Breast epithelium (tissue), 4 donors: ENCODE data around the gene TBCCD1. TPM values are rescaled to one million over a fixed set of nuclear protein-coding genes. Genes with fewer than 3 reads are reported as not detected.

ENCODE experiments used
- DNase-seq, 2 donors: peaks; one replicate each; pipeline ENCODE4 v3.0.0-alpha.2; 2019; ENCODE audit warnings: low spot score in 2 of 2
- H3K27ac ChIP-seq, 2 donors: fragments of 200-600 bp; sonication (generic) in 1 of 2; one replicate each; pipeline ENCODE4 v1.5.1; 2016 to 2019; ENCODE audit warnings: mild to moderate bottlenecking in 1 of 2
- H3K27me3 ChIP-seq, 2 donors: fragments of 200-600 bp; sonication (generic) in 1 of 2; one replicate each; pipeline versions ENCODE4 v1.5.1 to v1.6.0; 2017 to 2019; ENCODE audit warnings: control low read depth in 1 of 2, mild to moderate bottlenecking in 1 of 2
- H3K36me3 ChIP-seq: fragments of 200-600 bp; one replicate; pipeline ENCODE4 v1.5.1; 2019
- H3K4me1 ChIP-seq, 2 donors: fragments of 200-600 bp; sonication (generic); one replicate each; pipeline ENCODE4 v1.5.1; 2016 to 2019; ENCODE audit warnings: control low read depth in 1 of 2
- H3K4me3 ChIP-seq, 3 donors: fragments of 200-600 bp; sonication (generic); 1 replicate in 2 of 3; 2 replicates in 1 of 3; pipeline ENCODE4 v1.5.1; 2016 to 2019; ENCODE audit warnings: mild to moderate bottlenecking in 3 of 3, moderate library complexity in 2 of 3
- H3K9me3 ChIP-seq, 2 donors: fragments of 200-600 bp; sonication (generic) in 1 of 2; one replicate each; pipeline ENCODE4 v1.5.1; 2016 to 2019; ENCODE audit warnings: control low read depth in 1 of 2
- POLR2A ChIP-seq: fragments of 450-650 bp; IDR thresholded peaks from one replicate; pipeline ENCODE4 v1.6.1; 2016; ENCODE audit warnings: antibody characterized with exemption, mild to moderate bottlenecking, moderate library complexity
- POLR2AphosphoS5 ChIP-seq, 3 donors: sonication (generic); formaldehyde crosslinking; IDR thresholded peaks; one replicate each; pipeline ENCODE4 v1.6.1; 2017; ENCODE audit warnings: antibody characterized with exemption in 3 of 3
- intact Hi-C: fragments of 100-400 bp; cut with DNase I; formaldehyde crosslinking; loops from one replicate; pipeline ENCODE4 v1.15.1; 2023; ENCODE audit warnings: low total_unique reads
- total RNA-seq, 3 donors: library from RNA; depleted of rRNA; stranded (reverse); fragments of >200 nt; gene quantifications; one replicate each; pipeline ENCODE4 v1.1.0, GENCODE V29; 2016
- TF ChIP-seq, protein P1 (sequence below), 3 donors: fragments of 450-650 bp; IDR thresholded peaks; one replicate each; pipeline ENCODE4 v1.5.1; 2016 to 2017; ENCODE audit warnings: antibody characterized with exemption in 3 of 3, mild to moderate bottlenecking in 3 of 3, moderate library complexity in 3 of 3

The TBCCD1 gene
- total RNA-seq, 3 donors from 2014 or later, result 15.0 to 19.6 (median 17.4) TPM

DNA sequence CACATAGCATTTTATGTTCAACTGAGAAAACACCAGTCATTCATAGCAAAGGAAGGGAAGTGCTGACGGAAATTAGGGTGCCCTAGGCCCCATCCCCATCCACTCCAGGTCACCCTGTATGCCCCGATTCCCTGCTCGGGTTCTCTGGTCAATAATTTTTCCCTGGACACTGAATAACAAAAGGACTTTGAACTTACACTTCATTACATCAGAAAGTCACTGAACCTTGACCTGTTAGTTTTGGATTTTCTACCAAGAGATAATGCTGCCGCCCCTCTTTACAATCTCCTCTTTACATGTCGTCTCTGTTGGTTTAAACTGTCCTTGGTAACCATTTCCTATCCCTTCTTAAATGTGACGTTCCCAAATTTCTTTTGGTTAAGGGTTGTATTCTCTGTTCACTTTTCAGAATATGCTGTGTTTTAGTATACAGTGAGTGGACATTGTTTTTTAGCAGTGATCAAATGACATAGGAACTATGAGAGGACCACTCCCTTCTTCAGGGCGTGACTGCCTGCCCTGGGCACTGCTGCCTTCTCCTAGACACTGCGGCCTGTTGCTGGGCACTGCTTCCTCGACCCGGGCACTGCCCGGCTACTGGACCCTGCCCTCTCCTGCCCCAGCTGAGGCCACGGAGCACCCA, 32.1 kb upstream of the TBCCD1 start:
- intact Hi-C loops, result no loop called here
- TF ChIP-seq, protein P1, sequence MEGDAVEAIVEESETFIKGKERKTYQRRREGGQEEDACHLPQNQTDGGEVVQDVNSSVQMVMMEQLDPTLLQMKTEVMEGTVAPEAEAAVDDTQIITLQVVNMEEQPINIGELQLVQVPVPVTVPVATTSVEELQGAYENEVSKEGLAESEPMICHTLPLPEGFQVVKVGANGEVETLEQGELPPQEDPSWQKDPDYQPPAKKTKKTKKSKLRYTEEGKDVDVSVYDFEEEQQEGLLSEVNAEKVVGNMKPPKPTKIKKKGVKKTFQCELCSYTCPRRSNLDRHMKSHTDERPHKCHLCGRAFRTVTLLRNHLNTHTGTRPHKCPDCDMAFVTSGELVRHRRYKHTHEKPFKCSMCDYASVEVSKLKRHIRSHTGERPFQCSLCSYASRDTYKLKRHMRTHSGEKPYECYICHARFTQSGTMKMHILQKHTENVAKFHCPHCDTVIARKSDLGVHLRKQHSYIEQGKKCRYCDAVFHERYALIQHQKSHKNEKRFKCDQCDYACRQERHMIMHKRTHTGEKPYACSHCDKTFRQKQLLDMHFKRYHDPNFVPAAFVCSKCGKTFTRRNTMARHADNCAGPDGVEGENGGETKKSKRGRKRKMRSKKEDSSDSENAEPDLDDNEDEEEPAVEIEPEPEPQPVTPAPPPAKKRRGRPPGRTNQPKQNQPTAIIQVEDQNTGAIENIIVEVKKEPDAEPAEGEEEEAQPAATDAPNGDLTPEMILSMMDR (IDR thresholded peaks at IDR 0.05), result no peak
- TF ChIP-seq POLR2A, result no peak
- no peak for TF ChIP-seq POLR2AphosphoS5 (IDR thresholded peaks at IDR 0.05)
- H3K4me1 ChIP-seq, result no peaks in the 10 kb centered on the region
- DNase-seq, result no peak
- H3K27me3 ChIP-seq, result no peaks in the 10 kb centered on the region
- H3K4me3 ChIP-seq, result no peak overlapping the region
- H3K36me3 ChIP-seq, result no peaks in the 10 kb centered on the region
- no peaks in the 10 kb centered on the region for H3K9me3 ChIP-seq
- no peak overlapping the region for H3K27ac ChIP-seq

GRCh38 chr3:186598794-186599141, 31.6 kb upstream of the TBCCD1 start:
- Histone ChIP-seq H3K4me3 (no peak overlapping the region), H3K27ac (no peak overlapping the region), H3K36me3 (no peaks in the 10 kb centered on the region), H3K27me3 (no peaks in the 10 kb centered on the region), H3K4me1 (no peaks in the 10 kb centered on the region), H3K9me3 (no peaks in the 10 kb centered on the region)
- DNase-seq, result no peak
- intact Hi-C loops, result no loop called here
- TF ChIP-seq, protein P1 (IDR thresholded peaks at IDR 0.05), result no peak
- TF ChIP-seq POLR2AphosphoS5 (IDR thresholded peaks at IDR 0.05) (no peak), POLR2A (no peak)

DNA sequence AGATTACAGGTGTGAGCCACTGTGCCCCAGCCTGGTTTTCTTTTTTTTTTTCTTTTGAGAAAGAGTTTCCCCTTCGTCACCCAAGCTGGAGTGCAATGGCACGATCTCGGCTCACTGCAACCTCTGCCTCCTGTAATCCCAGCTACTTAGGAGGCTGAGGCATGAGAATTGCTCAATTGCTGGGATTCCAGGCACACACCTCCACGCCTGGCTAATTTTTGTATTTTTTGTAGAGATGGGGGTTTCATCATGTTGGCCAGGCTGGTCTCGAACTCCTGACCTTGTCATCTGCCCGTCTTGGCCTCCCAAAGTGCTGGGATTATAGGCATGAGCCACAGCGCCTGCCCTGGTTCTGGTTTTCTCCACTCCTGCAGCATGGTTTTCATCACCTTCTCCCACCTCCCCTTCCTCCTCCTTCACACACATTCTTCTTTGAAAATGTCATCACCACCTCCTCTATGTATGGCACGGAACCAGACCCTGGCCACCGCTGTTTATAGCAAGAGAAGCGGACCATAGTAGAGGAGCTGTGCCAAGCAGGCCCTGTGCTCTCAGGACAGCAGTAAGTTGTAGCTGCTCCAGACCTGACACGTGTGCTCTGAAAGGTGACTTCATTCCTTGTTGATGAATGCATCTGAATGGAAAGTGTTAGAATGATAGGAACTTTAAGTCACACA, 31.1 kb upstream of the TBCCD1 start:
- Histone ChIP-seq H3K4me3 (no peak overlapping the region), H3K27ac (no peak overlapping the region), H3K36me3 (no peaks in the 10 kb centered on the region), H3K4me1 (no peaks in the 10 kb centered on the region), H3K9me3 (no peaks in the 10 kb centered on the region), H3K27me3 (no peaks in the 10 kb centered on the region)
- TF ChIP-seq POLR2A, result no peak
- no peak for TF ChIP-seq POLR2AphosphoS5 (IDR thresholded peaks at IDR 0.05)
- TF ChIP-seq, protein P1 (IDR thresholded peaks at IDR 0.05), result no peak
- DNase-seq, result no peak
- intact Hi-C loops, result no loop called here

DNA sequence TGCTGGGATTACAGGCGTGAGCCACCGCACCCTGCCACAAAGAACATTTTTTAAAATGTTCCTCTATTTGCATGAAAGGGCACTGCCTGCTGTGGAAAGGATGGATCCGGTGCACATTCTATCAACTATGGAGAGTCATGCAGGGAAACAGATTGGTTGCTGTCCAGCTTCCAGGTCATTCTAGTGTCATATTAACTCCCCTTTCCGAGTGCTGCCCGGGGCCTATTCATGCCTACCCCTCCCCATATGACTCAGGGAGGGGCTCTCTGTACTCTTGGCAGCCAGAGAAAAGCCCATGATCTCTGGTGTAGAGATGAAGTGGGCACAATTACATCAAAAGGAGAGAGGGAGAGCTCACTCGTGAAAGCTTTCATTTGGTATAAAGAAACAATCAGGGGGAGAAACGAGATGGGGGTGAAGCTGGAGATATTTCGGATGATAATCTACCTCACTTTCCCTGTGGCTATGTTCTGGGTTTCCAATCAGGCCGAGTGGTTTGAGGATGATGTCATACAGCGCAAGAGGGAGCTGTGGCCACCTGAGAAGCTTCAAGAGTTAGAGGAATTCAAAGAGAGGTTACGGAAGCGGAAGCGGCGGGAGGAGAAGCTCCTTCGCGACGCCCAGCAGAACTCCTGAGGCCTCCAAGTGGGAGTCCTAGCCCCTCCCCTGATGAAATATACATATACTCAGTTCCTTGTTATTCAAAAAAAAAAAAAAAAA, 29.6 kb upstream of the TBCCD1 start:
- no peaks in the 10 kb centered on the region for H3K9me3 ChIP-seq
- H3K4me1 ChIP-seq, result no peaks in the 10 kb centered on the region
- no peaks in the 10 kb centered on the region for H3K27me3 ChIP-seq
- intact Hi-C loops, result no loop called here
- no peak overlapping the region for H3K27ac ChIP-seq
- DNase-seq, result peak in 1 of 2 donors; percentile 28
- H3K36me3 ChIP-seq, result no peaks in the 10 kb centered on the region
- H3K4me3 ChIP-seq, result no peak overlapping the region
- TF ChIP-seq POLR2AphosphoS5 (IDR thresholded peaks at IDR 0.05) (no peak), POLR2A (no peak)
- TF ChIP-seq, protein P1 (IDR thresholded peaks at IDR 0.05), result no peak

DNA sequence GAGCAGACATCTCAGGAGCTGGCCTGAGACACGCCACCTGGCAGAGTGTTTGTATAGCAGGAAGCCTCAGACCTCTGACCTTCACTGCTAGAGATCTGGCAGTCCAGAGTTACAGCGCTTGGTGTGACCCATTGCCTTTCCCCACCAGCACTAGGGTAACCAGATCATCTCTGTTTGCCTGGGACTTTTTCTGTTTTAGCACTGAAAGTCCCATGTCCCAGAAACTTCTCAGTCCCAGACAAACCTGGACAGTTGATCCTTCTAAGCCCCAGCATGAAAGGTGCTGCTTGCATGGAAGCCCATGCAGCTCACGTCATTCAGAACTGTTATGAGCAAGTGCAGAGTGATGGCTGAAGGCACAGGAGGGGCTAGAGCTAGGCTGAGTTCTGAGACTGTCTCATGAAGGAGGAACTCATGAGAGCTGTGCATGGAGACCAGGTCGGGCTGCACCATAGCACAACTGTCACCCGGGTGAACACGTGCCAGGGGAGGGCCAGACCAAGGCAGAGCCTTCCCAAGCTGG, 27.5 kb upstream of the TBCCD1 start:
- H3K36me3 ChIP-seq, result no peaks in the 10 kb centered on the region
- intact Hi-C loops, result no loop called here
- TF ChIP-seq POLR2AphosphoS5 (IDR thresholded peaks at IDR 0.05) (no peak), POLR2A (no peak)
- TF ChIP-seq, protein P1 (IDR thresholded peaks at IDR 0.05), result no peak
- no peaks in the 10 kb centered on the region for H3K27me3 ChIP-seq
- H3K4me1 ChIP-seq, result no peaks in the 10 kb centered on the region
- H3K9me3 ChIP-seq, result no peaks in the 10 kb centered on the region
- DNase-seq, result no peak
- no peak overlapping the region for H3K4me3 ChIP-seq
- H3K27ac ChIP-seq, result no peak overlapping the region
